Limb (tissue), 2 donors: Measurements from ENCODE around the gene MYO18A.

ENCODE experiments used
- DNase-seq, 2 donors: peaks; one replicate each; pipeline ENCODE4 v3.0.0-alpha.2; 2016; ENCODE audit errors: extremely low spot score in 2 of 2

Gene MYO18A

DNA sequence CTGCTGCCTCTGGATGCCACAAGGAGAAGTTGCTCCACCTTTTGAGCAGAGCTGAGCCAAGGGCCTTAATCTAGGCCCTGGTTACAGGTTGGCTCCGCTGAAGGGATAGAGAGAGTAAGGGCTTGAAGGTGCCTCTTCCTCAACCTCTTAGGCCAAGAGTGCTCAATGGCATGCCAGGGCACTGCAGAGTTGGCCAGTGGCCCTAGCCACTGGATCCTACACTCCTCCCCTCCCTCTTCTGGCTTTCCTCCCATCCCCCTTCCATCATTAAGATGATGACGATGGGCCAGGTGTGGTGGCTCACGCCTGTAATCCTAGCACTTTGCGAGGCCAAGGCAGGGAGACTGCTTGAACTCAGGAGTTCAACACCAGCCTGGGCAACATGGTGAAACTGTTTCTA is 50.5 kb downstream of the MYO18A start:
- no peak for DNase-seq

DNA sequence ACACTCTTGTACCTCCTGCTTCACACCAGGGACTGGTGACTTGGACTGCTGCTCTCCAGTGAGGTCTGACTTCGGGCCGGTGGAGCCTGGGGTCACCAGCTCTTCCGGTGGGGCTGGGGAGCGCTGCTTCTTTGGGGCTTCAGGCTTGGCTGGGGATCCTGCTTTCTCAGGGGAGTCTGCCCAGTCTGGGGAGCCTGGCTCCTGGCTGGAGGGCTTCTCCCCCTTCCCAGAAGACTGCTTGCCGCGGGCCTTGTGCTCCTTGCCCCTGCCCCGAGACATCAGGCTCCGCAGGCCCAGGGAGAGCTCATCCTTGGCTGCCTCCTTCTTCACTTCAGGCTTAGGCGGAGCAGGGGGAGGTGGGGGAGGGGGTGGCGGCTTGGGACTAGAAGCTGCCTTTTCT is 52.4 kb downstream of the MYO18A start:
- no peak for DNase-seq

DNA sequence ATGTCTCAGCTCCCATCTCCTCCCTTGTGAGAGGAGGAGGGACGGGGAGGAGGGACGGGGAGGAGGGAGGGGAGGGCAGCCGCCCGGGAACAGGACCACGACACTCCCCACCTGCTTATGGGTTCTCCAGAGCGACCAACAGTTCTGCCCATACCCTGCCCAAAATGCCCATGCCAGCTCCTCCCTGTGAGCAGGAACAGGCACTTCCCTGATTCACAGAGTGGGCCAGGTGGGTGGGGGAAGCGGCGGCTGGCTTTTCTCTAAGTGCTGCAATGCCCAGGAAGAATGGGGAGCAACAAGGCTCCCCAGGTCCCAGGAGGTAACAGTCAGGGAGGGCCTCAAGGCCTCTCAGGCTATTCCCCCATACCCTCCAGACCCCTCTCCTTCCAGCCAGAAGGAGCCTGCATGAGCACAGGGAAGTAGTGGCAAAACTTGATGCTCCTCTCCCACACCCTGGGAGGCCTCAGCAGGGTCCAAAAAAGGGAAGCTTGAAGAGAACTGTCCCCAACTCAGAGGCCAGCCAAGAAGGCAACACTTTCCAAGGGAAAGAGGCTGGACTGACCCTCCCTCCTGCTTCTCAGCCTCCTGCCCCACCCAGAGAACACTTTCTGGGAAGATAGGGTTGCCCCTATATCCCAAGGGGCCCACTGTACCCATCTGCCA is 53.8 kb downstream of the MYO18A start:
- no peak for DNase-seq

DNA sequence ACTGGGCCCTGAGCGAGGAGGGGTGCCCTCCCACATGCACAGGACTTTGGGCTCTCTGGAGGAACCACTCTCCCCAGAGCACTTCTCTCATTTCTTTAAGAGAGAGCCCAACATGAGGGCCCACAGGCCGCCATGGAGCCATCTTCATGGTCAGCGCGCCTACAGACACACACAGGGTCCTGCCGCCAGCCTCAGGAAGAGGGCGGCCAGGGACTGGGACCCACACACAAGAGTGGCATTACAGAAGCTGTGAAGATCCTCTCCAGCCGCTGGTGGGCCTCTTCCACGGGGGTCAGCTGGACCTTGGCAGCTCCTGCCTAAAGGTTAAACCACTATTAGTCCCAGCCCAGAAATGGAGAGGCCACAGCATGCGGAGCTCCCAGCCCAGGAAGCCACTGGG is 54.5 kb downstream of the MYO18A start:
- DNase-seq = no peak

DNA sequence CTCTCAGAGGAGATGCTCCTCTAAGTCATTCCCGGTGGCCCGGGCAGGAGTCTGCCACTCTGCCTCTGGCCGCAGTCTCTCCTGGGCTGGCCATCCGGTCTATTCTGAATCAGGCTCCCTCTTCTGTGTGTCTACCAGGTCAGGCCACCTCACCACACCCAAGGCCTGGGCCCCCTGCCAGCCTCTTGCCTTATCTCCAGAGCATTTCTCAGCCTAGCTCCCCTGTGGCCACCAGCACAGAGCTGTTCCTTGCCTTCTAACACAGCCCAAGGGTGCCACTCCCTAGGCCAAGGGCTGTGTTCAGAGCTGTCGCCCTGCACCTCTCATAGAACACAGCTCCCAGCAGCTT is 55.3 kb downstream of the MYO18A start:
- DNase-seq = peak in 1 of 2 donors; percentile 23

DNA sequence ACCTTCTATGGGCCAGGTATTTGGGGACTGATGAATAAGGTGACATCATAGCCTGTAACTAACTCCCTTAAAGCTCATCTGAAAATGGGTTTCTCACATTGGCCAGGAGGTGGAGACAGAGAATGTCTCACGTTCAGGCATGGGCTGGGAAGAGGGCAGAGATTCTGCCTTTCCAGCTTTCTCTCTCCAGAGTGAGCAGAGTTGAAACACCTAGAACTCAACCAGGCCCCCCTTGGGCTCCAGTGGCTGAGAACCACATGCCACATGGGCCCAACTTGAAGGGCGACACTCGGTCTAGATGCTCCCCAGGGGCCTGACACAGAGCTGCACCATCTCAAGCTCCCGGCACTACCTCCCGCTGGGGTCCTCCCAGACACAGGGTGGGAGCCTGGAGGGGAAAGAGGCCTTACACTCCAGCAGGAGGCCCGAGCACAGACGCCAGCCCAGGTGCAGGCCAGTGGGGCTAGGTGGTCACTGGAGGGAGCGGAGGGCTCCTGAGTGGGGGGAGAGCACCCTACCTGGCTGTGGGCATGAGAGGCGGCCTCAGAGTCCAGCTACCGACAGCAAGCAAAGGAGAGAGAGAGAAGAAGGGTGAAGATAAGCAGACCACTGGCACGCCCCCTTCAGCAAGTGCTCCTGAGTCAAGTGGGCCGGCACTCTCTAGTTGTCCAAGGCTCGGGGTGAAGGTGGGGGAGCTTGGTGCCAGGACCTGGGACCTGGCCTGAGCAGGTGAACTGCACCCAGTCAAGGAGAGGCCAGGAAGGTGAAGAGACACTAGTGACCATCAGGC is 55.9 kb downstream of the MYO18A start:
- peak in 1 of 2 donors; percentile 66 for DNase-seq

DNA sequence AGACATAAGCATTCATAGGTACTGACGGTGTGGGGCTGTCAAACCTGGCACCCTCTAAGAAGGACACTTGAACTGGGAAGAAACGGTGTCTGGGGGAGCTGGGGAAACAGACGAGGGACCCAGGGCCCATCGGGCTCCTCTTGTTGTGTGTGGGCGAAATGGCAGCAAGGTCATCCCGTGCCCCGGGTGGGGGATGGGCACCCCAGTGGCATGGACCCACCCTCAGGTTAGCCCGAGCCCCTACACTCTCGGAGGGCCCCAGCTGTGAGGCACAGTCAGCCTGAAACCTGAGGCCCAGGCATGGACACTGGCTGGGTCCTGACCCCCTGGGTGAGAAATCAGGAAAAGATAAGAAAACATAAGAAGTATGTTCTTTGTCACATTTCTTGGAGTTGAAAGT is 57.1 kb downstream of the MYO18A start:
- peak in 1 of 2 donors; percentile 31 for DNase-seq

DNA sequence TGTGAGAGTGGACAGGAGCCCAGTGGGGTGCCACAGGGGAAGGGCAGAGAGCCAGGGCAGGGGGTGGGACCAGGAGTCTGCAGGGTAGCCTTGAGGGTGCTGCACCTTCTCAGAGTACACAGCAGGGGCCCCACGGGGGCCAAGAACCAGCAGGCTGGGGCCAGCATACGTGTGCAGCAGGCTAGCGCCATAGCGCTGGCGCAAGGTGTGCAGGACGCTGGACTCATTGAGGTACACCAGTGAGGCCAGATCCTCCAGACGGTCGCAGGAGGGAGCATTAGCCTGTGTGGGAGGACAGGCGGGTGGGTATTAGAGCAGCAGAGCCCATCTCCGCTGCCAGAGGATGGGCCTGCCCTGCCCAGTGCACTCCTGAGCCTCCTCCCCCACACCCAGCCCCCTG is 58.8 kb downstream of the MYO18A start:
- no peak for DNase-seq

DNA sequence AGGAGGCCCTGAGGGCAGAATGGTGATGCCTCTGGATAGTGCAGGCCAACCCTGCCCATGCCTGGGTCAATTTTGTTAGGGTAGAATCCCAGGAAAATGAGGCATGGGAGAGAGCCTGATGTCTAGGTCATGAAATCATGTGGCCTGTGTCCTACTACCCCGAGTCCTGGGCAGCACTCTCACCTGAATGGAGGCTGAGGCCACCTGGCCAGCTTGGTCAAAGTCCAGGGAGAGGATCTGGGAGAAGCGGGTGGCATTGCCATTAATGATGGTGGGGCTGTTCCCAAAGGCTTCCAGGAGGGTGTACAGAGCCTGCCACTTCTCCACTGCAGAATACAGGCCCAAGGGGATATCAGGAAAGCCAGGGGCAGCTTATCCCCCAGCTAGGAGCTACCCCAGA is 59.8 kb downstream of the MYO18A start:
- no peak for DNase-seq

DNA sequence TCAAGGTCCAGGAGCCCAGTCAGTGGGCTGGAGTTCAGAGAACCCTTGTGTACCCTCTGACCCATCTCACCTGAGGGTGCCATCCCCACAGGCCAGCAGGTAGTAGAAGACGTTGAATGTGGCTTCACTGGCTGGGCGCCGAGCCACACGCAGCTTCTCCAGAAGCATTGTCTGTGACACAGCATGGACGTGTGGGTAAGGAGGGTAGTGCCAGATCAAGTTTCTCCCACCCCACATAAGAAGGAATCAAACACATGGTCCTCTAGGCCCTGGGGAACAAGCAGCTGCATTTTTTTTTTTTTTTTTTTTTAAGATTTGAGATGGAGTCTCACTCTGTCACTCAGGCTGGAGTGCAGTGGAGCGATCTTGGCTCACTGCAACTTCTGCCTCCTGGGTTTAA is 60.9 kb downstream of the MYO18A start:
- DNase-seq = no peak

DNA sequence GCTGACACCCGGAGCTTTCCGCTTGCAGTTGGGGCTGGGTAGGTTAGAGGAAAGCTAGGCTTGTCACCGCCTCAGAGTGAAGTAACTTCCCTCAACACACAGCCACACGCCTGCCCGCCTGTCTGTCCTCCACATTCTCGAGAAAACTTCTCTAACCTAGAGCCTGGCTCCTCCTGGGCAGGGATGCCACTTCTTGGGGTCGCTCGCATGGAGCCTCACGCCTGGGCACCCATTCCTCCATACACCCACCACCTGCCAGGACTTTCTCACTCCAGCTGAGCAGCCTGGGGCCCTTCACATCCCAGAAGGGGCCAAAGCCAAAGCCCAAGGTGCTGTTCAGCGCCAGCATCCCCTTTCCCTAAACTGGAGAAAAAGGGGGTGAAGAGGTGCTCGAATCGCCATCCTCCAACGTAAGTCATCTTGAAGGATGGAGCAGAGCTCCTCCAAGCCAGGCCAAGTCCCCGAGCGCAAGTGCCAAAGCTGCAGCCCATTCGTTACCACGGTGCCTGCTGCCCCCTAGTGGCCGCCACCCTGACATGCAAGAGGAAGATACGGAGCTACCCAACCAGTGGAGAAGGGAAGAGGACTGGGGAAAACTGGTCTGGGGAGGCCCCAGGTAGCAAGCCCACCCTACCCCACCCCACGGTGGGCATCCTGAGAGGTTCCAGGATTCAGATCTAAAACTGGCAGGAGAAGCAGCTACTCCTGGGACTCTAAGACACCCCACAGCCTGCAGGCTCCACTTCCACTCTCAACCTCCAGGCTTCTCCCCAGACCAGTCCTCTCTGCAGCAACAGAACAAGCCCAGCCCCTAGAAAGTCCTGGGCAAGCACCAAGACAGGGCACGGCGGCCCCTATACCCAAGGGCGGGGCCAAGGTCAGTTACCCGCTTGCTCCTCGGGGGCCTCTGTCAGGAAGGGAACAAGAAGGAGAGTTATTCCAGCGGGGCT is 63.1 kb downstream of the MYO18A start:
- peak; percentile 43 to 84 for DNase-seq

DNA sequence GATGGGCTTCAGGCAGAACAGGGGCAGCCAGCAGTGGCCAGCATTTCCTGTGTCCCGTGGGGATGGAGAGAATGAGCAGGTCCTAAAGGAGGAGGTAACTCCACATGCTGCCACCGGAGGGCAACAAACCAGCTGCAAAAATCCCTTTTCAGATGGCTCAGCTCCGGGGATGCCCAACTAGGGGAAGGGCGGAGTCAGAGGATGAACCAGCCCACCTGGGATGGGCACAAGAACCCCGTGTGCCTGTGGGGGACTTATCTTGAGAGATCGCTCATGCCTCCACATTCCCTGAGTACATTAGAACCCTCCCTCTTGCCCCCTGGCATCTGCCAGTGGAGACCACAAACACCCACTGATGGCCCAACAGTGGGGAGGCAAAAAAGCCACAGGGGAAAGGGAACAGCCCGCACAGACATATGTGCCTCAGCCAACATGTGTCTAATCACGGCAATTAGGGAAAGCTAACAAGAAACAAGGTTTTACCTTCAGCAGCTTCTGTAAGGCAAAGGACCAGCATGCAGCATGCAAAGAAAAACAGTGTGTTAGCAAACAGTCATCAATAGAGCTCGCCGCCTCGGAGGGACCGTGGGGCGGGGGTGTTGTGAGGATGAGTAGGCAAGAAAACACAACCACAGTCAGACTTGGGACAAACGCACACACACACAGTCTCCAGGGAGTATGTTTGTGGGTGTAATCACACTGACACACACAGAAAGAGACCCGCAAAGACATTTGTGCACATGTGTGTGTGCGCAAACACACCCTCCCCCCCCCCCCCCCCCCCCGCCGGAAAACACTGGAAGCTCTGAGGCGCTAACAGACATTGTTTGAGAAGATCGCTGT is 64.0 kb downstream of the MYO18A start:
- no peak for DNase-seq

DNA sequence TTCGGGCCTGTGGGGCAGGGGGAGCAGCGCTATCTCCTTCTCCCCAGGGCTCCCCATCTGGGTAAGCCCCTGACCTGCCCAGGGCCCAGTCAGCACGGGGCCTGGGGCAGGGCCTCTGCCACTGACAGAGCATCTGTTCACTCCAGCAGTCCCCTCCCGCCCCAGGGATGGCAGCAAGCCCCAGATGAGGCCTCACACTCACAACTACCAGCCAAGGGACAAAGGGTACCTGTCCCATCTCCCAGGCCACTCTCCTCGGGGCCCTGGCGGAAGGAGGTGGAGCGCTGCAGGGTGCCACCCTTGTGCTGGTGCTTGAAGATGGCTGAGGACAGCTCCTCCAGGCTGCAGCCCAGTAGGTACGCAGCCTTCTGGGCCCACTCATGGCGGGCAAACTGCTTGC is 64.8 kb downstream of the MYO18A start:
- DNase-seq = no peak

DNA sequence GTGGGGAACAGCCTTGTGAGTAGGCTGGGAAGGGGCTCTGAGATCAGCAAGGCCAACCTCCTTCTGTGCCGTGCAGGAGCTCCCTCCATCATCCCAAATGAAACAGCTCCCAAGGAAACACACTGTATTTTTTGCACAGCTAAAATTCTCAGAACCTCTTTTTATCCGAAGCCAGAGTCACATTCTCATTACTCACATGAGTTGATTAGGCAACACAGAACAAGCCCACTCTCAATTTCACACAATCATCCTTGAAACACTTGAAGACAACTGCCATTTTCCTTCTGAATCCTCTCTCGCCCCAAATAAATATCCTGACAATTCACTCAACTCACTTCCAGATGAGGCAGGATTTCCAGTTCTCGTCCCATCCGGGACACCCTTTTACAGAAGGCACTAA is 66.1 kb downstream of the MYO18A start:
- DNase-seq = no peak

DNA sequence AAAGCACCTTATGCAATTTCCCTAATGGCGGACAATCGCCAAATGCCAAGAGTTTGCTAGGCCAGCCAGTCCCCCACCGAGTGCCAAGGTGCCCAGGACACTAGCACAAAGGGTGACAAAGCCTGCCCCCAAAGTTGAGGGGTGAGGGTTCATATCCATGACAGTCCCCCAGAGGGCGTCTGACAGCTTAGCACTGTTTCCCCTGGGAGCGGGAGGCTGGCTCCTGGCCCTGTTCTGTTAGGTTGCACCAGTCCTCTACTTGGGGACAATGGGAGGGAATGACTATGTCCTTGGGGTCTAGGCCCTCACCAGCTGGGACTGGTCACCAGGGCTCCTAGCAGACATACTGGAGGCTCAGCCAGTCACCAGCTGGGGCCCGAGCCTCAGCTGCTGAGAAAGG is 66.9 kb downstream of the MYO18A start:
- no peak for DNase-seq

DNA sequence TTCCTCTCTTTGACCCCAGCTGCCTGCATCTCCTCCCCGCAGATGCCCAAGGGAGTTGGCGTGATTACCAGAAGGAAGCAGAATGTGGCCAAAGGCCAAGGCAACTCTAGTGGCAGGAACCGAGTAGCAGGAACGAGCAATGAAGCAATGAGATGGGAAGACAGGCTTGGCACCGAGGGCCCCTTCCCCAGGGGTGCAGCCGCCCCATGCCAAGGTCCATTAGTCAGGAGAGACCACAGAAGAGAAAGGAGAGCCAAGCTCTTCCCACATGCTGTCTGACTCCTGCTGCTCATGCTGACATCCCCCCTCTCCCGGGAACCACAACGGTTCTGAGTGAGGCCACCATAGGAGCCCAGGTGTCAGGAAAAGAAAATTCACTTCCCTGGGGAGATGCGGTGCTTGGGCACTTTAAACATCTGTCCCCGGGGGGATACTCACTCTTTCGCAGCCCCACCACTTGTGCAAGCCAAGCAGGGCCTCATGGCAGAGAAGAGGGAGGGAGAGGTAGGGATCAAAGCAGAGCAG is 67.4 kb downstream of the MYO18A start:
- DNase-seq = no peak

DNA sequence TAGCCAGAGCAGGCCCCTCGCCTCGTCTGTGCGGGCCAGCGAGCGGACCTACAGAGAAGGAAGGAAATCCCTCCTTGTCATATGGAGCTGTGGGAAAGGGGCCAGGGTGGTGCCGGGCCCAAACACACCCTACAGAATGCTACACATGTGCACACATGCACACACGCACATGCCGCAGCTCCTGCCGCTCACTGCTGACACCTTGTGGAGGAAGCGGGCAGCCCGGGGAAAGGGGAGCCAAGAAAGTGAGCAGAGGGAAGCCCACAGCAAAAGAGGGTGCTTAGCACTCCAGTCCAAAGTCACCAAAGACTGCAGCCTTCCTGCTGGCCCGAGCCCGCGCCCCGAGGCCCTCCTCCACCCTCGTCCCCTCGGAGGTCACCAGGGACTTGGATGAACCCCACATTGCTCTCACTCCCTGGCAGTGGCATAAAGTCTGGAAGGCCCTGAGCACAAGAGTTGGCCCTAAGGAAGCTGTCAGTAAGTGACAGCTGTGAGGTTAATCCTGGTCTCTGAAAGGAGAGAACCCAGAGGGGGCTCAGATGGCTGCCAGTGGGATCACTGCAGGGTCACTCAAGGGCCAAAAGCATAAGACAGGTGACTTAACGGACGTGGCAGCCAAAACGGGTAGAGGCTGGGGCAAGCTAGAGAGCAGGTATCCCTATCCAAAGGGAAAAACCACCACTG is 68.2 kb downstream of the MYO18A start:
- DNase-seq = peak; percentile 67 to 92

DNA sequence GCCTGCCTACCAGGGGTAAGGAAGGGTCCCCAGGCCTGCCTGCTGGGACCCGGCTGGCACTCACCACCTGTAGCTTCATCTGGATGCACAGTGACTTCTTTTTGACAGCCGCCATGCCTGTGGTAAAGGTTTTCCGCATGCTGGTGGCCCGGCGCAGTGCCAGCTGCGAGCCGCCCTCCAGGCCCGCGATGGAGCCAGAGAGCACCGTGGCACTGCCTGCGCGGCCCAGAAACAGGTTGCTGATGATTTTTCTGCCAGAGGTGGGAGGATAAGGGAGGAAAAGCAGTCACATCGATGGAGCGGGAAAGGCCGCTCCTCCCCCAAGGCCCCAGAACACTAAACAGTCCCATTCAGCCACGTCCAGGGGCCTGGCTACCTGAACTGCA is 69.8 kb downstream of the MYO18A start:
- no peak for DNase-seq

DNA sequence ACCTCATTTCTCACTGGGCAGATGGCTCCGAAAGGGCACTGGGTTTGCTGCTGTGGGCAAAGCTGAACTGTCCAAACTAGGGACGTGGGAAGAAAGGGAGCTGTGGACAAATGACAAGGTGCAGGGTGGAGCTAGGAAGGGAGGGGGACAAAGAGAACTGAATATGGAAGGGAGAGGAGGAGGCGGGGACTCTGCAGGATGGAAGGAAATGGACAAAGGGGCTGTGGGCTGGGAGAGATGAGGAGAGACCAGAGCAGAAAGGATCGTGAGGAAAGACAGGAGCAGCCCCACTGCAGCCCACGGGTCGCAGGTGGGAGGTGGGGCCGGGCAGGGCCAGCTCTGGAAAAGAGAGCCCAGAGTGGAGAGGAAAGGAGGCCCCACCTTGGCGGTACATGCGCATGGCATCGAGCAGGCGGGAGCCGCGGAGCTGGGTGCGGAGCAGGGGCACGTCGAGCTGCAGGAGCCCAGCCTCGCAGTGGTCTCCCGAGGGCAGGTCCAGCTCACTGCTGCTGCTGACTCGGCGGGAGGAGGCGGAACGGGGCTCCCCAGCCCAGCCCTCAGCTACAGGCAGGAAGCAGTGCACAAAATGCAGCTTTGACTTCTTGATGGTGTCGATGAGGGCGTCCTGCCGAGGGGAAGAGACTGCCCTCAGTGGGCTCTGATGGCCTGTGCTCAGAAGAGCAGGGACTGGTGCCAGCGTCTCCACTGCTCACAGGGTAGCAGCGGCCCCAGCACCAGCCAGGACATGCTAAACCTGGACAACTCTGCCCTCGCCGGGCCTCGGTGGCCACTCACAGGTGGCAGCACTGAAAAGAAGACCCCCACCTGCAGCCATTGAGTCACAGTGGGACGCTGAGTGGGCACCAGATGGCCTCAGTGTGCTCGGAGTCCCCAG is 70.5 kb downstream of the MYO18A start:
- no peak for DNase-seq
